Adipose tissue (tissue), 3 donors: ENCODE measurements around the gene LPIN1. TPM values are rescaled to one million over a fixed set of nuclear protein-coding genes. Genes with fewer than 3 reads are reported as not detected.

ENCODE experiments used
- H3K27ac ChIP-seq: one replicate; pipeline ENCODE4 v1.5.1; 2013; ENCODE audit warnings: low read depth, low read length
- WGBS, 3 donors: extraction: QIAGEN DNeasy Blood & Tissue Kit; methylation state at CpG; one replicate each; pipeline ENCODE4 v1.1.7; 2013; 5-methylcytosine and 5-hydroxymethylcytosine counted together
- polyA plus RNA-seq, 3 donors: library from polyadenylated mRNA; stranded (reverse); fragments of 200-250 nt; gene quantifications; one replicate each; pipeline ENCODE4 v1.2.3, GENCODE V29; 2013
- donor health status: healthy with polysubstance abuse.
- donor health status: Bipolar disorder and iron deficiency.
- donor health status: healthy.

Gene LPIN1
- polyA plus RNA-seq, 3 donors: 16.7 to 50.6 (median 38.1) TPM

GRCh38 chr2:11738589-11739436 lies 7.6 kb upstream of the LPIN1 start:
- 48 to 58% (median 48%) methylated on average over 8 of the region's 8 CpGs for WGBS, 3 donors

DNA sequence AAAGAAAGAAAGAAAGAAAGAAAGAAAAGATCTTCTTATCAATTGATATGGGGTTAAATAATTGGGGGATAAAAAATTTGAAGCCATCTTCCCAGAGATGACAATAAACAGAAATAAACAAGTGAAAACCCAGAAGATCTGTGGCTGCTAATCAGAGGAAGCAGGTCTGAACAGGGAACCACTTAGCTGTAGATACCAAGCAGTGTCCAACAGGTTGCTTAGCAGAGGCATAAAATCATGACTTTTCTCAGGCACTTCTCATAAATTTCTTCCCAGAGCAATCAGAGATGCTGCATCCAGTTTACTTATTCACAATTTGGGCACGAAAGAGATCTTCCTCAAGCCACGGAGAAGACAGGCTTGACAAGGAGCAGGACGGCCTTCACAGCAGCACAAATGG lies 5.7 kb upstream of the LPIN1 start:
- WGBS, 3 donors: 86 to 88% (median 87%) methylated on average over 3 of the region's 3 CpGs
- H3K27ac ChIP-seq: no peak overlapping the region

More at GRCh38 chr2:11738589-11739436, 7.6 kb upstream of the LPIN1 start:
- no peak overlapping the region for H3K27ac ChIP-seq

DNA sequence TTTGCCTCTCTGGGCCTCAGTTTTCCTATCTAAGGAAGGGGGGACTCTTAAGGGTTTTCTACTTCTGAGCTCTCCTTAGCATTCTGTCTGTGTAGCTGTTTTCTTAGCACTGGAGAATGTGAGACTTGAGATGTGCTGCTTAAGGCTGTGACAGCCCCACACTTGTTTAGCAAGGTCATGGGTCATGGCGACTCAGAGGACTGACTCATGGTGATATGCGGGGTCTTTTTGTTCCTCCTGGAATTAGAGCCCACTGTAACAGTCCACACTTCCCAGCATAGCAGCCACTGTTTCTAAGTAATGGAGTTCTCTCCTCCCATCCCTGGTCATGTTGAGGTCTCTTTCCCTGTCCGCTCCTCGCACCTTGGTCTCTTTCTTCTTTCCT lies 4.1 kb upstream of the LPIN1 start:
- H3K27ac ChIP-seq: no peak overlapping the region
- 93 to 94% (median 93%) methylated on average over 4 of the region's 4 CpGs for WGBS, 3 donors

DNA sequence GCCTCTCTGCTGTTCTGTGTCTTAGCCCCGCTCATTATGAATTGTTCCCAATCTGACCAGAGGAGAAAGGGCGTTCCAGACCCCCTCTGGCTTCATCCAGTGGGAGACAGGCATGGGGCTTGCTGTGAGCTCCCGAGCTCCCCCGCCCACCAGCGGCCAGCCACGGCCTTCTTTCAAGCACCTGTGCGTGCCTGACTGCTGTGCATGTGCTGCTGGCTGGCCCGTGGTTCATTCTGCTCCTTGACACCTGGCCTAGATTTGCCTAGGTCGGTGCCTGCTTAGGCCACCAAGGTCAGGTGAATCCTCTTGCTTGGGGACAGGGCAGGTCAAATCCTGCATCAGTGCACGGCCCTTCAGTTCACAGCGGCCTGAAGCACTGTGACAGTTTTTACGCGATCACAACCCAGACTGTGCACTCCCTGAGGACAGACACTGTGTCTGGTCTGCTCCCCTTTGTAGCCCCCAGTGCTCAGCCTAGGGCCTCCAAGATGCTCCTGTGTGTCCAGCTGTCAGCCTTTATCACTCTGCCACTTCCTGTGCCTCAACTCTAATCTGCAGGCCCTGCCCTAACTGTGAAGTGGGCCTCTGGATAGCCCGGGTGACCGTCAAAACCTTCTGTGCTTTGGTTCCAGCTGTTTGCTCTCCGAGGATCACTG lies 3.6 kb upstream of the LPIN1 start:
- H3K27ac ChIP-seq: no peak overlapping the region
- 78 to 94% (median 93%) methylated on average over 16 of the region's 16 CpGs for WGBS, 3 donors

- WGBS, 3 donors: 68 to 83% (median 70%) methylated on average over 7 of the region's 7 CpGs
- H3K27ac ChIP-seq: no peak overlapping the region
These were observed 3.1 kb upstream of the LPIN1 start for GRCh38 chr2:11743366-11743765.

- 17 to 32% (median 31%) methylated on average over 10 of the region's 10 CpGs for WGBS, 3 donors
- H3K27ac ChIP-seq: no peak overlapping the region
These were observed 2.4 kb upstream of the LPIN1 start for GRCh38 chr2:11743846-11744553.

DNA sequence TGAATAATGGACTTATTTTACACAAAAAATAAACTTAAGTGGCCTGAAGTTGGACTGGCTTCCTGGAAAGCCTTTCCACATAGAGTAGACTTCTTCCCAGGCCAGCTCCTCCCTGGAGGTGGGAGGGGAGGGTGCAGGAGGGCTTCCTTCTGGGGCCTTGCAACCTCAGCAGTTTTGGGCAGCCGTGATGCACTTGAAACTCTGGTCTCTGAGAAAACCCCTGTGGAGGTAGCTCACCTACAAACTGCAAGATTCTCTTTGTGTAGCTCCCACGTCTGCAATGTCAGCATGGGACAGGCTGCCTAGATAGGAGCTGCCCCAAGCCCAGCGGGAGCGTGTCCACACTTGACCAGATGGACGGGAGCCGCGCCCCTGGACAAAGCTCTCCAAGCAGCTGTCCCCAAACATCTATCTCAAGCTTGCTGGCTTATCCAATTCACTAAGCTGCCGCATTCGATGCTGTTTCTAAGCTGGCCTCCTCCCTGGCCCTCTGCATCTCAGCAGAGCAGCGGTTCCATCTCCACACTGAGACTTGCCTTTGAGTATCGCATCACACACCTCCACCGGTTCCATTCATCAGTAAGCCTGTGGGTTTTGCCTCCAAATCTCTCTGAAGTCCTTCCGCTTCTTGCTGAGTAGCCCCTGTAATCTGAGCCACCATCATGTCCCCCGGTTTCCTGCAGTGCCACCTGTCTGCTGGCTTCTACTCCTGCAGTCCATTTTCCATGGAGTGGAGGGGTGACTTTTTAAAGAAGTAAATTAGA lies 1.6 kb upstream of the LPIN1 start:
- H3K27ac ChIP-seq: no peak overlapping the region
- WGBS, 3 donors: 53 to 70% (median 55%) methylated on average over 14 of the region's 14 CpGs

- H3K27ac ChIP-seq: no peak overlapping the region
- 48 to 63% (median 50%) methylated on average over 27 of the region's 27 CpGs for WGBS, 3 donors
These were observed 638 bp upstream of the LPIN1 start for GRCh38 chr2:11745613-11746375.

DNA sequence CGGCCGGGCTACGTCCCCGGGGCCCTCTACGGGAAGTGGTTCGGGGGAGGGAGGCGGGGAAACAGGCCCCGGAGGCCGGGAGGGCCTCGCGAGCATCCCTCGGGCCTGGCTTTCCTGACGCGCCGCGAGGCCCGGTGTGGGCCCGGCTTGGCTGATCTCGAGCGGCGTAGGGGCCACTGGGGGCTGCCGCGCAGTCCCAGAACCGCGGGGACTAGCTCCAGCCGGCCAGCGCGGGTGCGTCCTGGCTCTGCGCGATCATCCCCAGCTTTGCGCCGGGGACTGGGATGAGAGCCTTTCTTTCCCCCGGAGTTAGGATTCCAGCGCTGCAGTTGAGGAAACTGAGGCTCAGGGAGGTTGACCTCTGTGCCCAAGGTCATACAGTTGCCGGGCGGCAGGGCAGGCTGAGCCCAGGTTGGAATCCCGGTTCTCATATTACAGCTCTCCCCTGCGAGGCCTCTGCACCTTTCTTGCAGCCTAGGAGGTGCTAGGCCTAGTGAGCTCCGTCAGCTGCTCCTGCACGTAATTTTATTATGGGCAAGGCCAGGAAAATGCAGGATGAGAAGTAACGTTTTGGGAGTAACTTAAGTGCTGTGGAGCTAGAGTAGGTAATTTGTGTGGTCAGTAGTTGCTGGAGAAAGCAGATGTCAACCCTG lies 501 bp downstream of the LPIN1 start:
- no peak overlapping the region for H3K27ac ChIP-seq
- WGBS, 3 donors: 1% methylated on average over 32 to 42 of the region's 42 CpGs

DNA sequence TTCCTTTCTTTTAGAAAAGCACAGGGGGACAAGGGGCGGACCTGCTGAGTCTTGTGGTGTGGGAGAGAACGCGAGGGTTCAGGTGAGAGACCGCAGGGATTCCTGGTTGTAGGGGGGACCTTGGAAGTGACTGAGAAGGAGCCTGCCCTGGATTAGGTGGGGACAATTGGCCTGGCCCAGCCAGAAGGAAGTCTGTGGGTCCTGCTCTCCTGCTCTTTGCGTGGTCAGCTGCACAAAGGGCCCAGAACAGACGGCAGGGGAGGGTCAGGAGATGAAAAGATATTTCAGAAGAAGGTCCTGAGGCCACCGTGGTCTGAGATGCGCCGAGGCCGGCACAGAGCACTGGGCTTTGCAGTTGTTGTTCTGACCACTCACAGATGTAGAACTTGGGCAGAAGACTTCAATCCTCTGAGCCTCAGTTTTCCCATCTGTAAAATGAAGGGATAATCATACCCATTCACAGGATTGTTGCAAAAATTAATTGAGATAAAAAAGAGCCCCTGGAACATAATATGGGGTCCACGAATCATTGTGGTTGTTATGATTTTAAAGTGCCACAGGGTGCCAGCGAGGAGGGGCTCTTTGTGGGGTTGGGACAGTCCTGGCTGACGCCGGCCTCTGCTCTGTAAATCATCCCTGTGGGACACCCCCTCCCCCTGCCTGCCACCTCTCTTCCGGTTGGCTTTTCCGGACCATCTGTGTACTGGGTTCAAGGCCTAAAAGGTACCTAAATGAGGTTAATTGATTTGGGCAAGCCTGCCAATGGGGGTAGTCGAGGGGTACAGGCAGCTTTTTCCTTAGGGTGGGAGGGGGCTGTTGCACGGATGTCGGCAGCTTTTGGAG lies 1.8 kb downstream of the LPIN1 start:
- WGBS, 3 donors: 43 to 66% (median 53%) methylated on average over 19 of the region's 19 CpGs
- no peak overlapping the region for H3K27ac ChIP-seq

DNA sequence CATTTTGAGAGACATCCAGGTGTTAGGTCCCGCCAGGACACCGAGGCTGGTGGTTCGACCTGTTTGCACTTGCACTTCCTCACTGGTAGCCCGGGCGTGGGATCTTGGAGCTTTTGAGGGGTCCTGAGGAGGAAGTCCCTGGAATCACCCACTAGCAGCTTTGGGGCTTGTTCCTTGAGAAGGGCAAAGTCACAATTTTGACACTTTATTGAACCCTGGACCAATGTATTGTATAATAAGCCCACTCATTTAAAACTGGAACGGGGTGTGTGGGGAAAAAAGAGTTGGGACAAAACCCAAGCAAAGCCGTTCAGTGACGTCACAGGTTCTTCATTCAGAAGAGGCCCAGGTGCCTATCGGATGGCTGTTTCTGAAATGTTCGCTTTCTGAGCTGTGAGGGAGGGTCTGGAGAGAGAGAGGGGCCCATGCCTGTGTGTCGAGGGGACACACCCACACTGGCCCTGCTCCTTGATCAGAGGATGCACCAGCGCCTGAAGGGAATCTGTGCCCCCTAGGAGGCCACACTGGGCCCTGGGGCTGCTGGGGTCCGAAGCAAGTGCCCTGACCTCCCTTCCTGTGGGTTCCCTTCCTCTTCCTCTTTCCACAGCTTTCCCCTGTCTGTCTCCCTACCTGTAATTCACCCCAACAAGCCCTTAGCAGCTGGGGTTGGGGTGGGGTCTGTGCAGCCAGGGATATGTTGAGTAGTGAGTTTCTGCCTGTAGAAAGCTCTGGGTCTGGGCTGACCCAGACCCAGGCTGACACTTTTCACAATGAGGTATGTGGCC lies 2.6 kb downstream of the LPIN1 start:
- no peak overlapping the region for H3K27ac ChIP-seq
- WGBS, 3 donors: 48 to 87% (median 61%) methylated on average over 13 of the region's 13 CpGs

GRCh38 chr2:11749646-11750349 lies 3.4 kb downstream of the LPIN1 start:
- no peak overlapping the region for H3K27ac ChIP-seq
- WGBS, 3 donors: 62 to 78% (median 66%) methylated on average over 13 of the region's 13 CpGs

- WGBS, 3 donors: 60 to 86% (median 68%) methylated on average over 5 of the region's 5 CpGs
These were observed 4.0 kb downstream of the LPIN1 start for GRCh38 chr2:11750422-11750821.

GRCh38 chr2:11750917-11751316 lies 4.5 kb downstream of the LPIN1 start:
- H3K27ac ChIP-seq: no peak overlapping the region
- WGBS, 3 donors: 52 to 73% (median 72%) methylated on average over 7 of the region's 7 CpGs

More at GRCh38 chr2:11750422-11750821, 4.0 kb downstream of the LPIN1 start:
- H3K27ac ChIP-seq: no peak overlapping the region

DNA sequence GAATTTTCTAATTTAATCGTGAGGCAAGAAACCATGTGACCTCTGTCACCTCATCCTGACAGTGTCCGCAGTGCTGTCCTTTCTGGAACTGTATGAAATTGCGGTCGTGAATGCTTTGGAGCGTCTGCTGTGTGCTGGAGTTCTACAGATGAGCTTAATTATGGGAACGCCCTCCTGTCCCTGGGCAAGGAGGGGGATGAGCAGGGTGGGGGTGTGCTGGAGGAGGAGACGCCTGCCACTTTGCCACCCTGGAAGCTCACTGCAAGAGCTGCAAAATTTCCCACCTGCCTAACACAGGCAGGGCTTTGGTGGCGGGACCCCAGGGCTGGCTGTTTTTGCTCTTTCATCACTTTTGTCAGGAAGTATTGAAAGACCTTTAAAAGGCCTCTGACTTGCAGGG lies 6.5 kb downstream of the LPIN1 start:
- H3K27ac ChIP-seq: no peak overlapping the region
- WGBS, 3 donors: 52 to 84% (median 66%) methylated on average over 8 of the region's 8 CpGs
